ENCODE data around the gene YES1.
"Not testable (repeated sequence)": the region's sequence is repeated elsewhere in the genome, so short reads cannot be mapped to it uniquely, and the experiment has no call there.

Gene YES1

DNA sequence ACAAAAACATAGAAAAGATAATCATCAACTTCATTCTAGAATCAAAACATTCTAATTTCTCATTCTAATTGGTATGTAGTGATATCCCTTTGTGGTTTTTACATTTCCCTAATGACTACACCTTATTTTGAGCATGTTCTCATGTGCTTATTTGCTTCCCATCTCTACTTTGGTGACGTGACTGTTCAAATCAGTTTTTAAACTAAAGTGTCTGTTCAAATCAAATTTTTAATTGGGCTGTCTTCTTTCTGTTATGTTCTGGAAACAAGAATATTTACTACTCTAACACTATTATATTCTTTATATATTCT, 45.5 kb downstream of the YES1 start:
- Histone ChIP-seq H3K36me3 (ENCODE audit: insufficient read depth, low read length) (no peaks in the 10 kb centered on the region), H3K4me1 (ENCODE audit: insufficient read depth, low read length) (no peaks in the 10 kb centered on the region), H3K27ac (ENCODE audit: low read length) (no peak overlapping the region), H4K20me1 (ENCODE audit: insufficient read depth, low read length) (peaks cover 13% of the 10 kb centered on the region), H3K27me3 (ENCODE audit: insufficient read depth, low read length, poor library complexity) (no peaks in the 10 kb centered on the region), H3K79me2 (ENCODE audit: insufficient read depth, low read length) (peaks cover 39% of the 10 kb centered on the region), H3K9ac (ENCODE audit: low read depth, low read length) (no peak overlapping the region), H3K4me2 (ENCODE audit: insufficient read depth, low read length) (no peak overlapping the region), H3K4me3 (ENCODE audit: low read depth in 1 of 2, low read length in 2 of 2) (no peak overlapping the region), H2AFZ (ENCODE audit: low read depth, low read length) (no peak overlapping the region), H3K9me3 (ENCODE audit: insufficient read depth, low read length, severe bottlenecking) (no peaks in the 10 kb centered on the region)
- DNase-seq (no peak), ATAC-seq (ENCODE audit: insufficient read depth, low read depth) (no peak)
- TF ChIP-seq EZH2 (IDR thresholded peaks at IDR 0.05; ENCODE audit: borderline replicate concordance, low read depth, low read length, severe bottlenecking): no peak
- TF ChIP-seq, protein P1, sequence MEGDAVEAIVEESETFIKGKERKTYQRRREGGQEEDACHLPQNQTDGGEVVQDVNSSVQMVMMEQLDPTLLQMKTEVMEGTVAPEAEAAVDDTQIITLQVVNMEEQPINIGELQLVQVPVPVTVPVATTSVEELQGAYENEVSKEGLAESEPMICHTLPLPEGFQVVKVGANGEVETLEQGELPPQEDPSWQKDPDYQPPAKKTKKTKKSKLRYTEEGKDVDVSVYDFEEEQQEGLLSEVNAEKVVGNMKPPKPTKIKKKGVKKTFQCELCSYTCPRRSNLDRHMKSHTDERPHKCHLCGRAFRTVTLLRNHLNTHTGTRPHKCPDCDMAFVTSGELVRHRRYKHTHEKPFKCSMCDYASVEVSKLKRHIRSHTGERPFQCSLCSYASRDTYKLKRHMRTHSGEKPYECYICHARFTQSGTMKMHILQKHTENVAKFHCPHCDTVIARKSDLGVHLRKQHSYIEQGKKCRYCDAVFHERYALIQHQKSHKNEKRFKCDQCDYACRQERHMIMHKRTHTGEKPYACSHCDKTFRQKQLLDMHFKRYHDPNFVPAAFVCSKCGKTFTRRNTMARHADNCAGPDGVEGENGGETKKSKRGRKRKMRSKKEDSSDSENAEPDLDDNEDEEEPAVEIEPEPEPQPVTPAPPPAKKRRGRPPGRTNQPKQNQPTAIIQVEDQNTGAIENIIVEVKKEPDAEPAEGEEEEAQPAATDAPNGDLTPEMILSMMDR (IDR thresholded peaks at IDR 0.05; ENCODE audit: borderline replicate concordance, extremely low read depth, low read length, poor library complexity, severe bottlenecking): no peak

DNA sequence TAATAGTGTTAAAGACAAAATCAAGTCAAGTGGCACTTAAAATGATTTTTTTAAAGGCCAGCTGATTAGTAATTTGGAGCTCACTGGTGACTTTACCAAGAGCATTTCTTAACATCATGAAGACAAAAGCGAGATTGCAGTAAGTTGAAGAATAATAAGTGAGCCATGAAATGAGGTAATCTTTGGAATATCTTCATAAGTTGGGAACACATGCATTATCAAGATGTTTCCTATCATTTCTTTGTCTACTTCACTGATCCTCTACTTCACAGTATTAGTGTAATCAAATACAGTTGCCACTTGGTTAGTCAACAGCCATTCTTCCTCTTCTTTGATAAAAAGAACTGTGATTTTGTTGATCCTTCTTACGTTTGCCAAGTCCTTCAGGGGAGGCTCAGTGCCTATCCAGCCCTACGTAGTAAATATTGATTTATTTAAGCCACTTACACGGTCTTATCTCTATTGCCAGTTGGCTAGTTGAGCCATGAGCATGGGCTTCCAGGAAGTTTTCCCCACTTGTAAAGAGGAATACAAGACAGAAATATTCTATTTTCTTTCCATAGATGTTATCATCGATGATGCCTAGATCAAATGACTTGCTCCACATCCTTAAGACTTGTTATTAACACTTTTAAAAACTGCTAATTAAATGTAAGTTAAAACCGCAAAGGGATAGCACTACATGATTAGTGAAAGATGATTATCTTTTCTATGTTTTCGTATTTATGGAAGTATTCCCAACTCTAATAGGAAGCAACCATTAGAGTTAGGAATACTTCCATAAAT, 46.1 kb downstream of the YES1 start:
- H3K27ac ChIP-seq (ENCODE audit: low read length): no peak overlapping the region
- DNase-seq: no peak
- no peaks in the 10 kb centered on the region for H3K27me3 ChIP-seq (ENCODE audit: insufficient read depth, low read length, poor library complexity)
- H4K20me1 ChIP-seq (ENCODE audit: insufficient read depth, low read length): peaks cover 13% of the 10 kb centered on the region
- H3K9ac ChIP-seq (ENCODE audit: low read depth, low read length): no peak overlapping the region
- TF ChIP-seq EZH2 (IDR thresholded peaks at IDR 0.05; ENCODE audit: borderline replicate concordance, low read depth, low read length, severe bottlenecking): no peak
- TF ChIP-seq, protein P1 (IDR thresholded peaks at IDR 0.05; ENCODE audit: borderline replicate concordance, extremely low read depth, low read length, poor library complexity, severe bottlenecking): no peak
- H3K4me2 ChIP-seq (ENCODE audit: insufficient read depth, low read length): no peak overlapping the region
- H2AFZ ChIP-seq (ENCODE audit: low read depth, low read length): no peak overlapping the region
- H3K36me3 ChIP-seq (ENCODE audit: insufficient read depth, low read length): no peaks in the 10 kb centered on the region
- no peak for ATAC-seq (ENCODE audit: insufficient read depth, low read depth)
- no peak overlapping the region for H3K4me3 ChIP-seq (ENCODE audit: low read depth in 1 of 2, low read length in 2 of 2)
- H3K9me3 ChIP-seq (ENCODE audit: insufficient read depth, low read length, severe bottlenecking): no peaks in the 10 kb centered on the region
- no peaks in the 10 kb centered on the region for H3K4me1 ChIP-seq (ENCODE audit: insufficient read depth, low read length)
- peaks cover 42% of the 10 kb centered on the region for H3K79me2 ChIP-seq (ENCODE audit: insufficient read depth, low read length)

DNA sequence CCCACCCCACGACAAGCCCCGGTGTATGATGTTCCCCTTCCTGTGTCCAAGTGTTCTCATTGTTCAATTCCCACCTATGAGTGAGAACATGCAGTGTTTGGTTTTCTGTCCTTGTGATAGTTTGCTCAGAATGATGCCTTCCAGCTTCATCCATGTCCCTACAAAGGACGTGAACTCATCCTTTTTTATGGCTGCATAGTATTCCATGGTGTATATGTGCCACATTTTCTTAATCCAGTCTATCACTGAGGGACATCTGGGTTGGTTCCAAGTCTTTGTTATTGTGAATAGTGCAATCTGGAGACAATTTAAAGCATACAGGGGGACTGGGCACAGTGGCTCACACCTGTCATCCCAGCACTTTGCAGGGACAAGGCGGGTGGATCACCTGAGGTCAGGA, 52.2 kb downstream of the YES1 start:
- H3K27ac ChIP-seq (ENCODE audit: low read length): not testable (repeated sequence)

DNA sequence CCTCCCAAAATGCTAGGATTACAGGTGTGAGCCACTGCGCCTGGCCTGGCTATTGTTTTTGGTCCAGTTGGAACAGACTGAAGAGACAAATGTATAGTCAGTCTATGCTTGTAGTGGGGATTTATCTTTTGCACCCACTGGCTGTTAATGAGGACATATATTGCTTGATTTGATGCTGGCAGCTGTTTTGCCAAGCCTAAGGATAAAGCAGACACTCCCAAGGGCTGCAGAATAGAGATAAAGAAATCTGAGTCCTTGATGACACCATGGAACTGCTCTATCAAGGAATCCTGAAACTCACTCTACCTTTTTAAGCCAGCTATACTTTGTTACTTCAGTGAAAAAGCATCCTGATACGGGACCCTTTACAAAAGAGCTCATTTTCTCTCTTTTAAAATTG, 56.5 kb downstream of the YES1 start:
- ATAC-seq (ENCODE audit: insufficient read depth, low read depth) (no peak), DNase-seq (no peak)
- Histone ChIP-seq H4K20me1 (ENCODE audit: insufficient read depth, low read length) (peaks cover 9% of the 10 kb centered on the region; the same call in 1 of the 2 replicates), H3K4me2 (ENCODE audit: insufficient read depth, low read length) (no peak overlapping the region), H3K9ac (ENCODE audit: low read depth, low read length) (no peak overlapping the region), H3K27ac (ENCODE audit: low read length) (no peak overlapping the region), H2AFZ (ENCODE audit: low read depth, low read length) (no peak overlapping the region), H3K9me3 (ENCODE audit: insufficient read depth, low read length, severe bottlenecking) (no peaks in the 10 kb centered on the region), H3K4me3 (ENCODE audit: low read depth in 1 of 2, low read length in 2 of 2) (no peak overlapping the region), H3K27me3 (ENCODE audit: insufficient read depth, low read length, poor library complexity) (no peaks in the 10 kb centered on the region), H3K36me3 (ENCODE audit: insufficient read depth, low read length) (peaks cover 48% of the 10 kb centered on the region), H3K4me1 (ENCODE audit: insufficient read depth, low read length) (no peaks in the 10 kb centered on the region), H3K79me2 (ENCODE audit: insufficient read depth, low read length) (peaks cover 17% of the 10 kb centered on the region)
- no peak for TF ChIP-seq EZH2 (IDR thresholded peaks at IDR 0.05; ENCODE audit: borderline replicate concordance, low read depth, low read length, severe bottlenecking)
- TF ChIP-seq, protein P1 (IDR thresholded peaks at IDR 0.05; ENCODE audit: borderline replicate concordance, extremely low read depth, low read length, poor library complexity, severe bottlenecking): no peak

More for the DNA sequence above, 52.2 kb downstream of the YES1 start:
- not testable (repeated sequence) for H3K27me3 ChIP-seq (ENCODE audit: insufficient read depth, low read length, poor library complexity); H4K20me1 ChIP-seq (ENCODE audit: insufficient read depth, low read length); H3K4me3 ChIP-seq (ENCODE audit: low read depth in 1 of 2, low read length in 2 of 2); H3K9ac ChIP-seq (ENCODE audit: low read depth, low read length); H3K4me1 ChIP-seq (ENCODE audit: insufficient read depth, low read length); H3K9me3 ChIP-seq (ENCODE audit: insufficient read depth, low read length, severe bottlenecking); ATAC-seq (ENCODE audit: insufficient read depth, low read depth); H3K4me2 ChIP-seq (ENCODE audit: insufficient read depth, low read length); H2AFZ ChIP-seq (ENCODE audit: low read depth, low read length); DNase-seq
- peaks cover 18% of the 10 kb centered on the region for H3K36me3 ChIP-seq (ENCODE audit: insufficient read depth, low read length)
- H3K79me2 ChIP-seq (ENCODE audit: insufficient read depth, low read length): peaks cover 38% of the 10 kb centered on the region

Measured in DND-41 (cell line).